Gastroesophageal sphincter (tissue), 4 donors: ENCODE results near the gene TNFAIP8. TPM values are rescaled to one million over a fixed set of nuclear protein-coding genes. Genes with fewer than 3 reads are reported as not detected.

Experiments used
- ATAC-seq: fragments of 150-250 bp; one replicate; pipeline ENCODE4 v1.9.1; 2016; ENCODE audit warnings: mild to moderate bottlenecking, moderate library complexity
- H3K27ac ChIP-seq, 4 donors: fragments of 200-600 bp; sonication (generic) in 3 of 4; 1 replicate in 3 of 4; 2 replicates in 1 of 4; pipeline ENCODE4 v1.5.1; 2016 to 2019
- H3K27me3 ChIP-seq: fragments of 200-600 bp; sonication (generic); one replicate; pipeline ENCODE4 v1.5.1; 2019
- H3K36me3 ChIP-seq, 2 donors: fragments of 200-600 bp; sonication (generic); one replicate each; pipeline ENCODE4 v1.5.1; 2019; ENCODE audit warnings: control low read depth in 1 of 2
- H3K4me1 ChIP-seq, 3 donors: fragments of 200-600 bp; sonication (generic); 1 replicate in 2 of 3; 2 replicates in 1 of 3; pipeline ENCODE4 v1.5.1; 2016 to 2019; ENCODE audit warnings: control low read depth in 2 of 3
- H3K4me3 ChIP-seq, 2 donors: fragments of 200-600 bp; sonication (generic); one replicate each; pipeline ENCODE4 v1.5.1; 2019; ENCODE audit warnings: mild to moderate bottlenecking in 1 of 2, moderate library complexity in 1 of 2
- H3K9me3 ChIP-seq, 3 donors: fragments of 200-600 bp; sonication (generic); one replicate each; pipeline ENCODE4 v1.5.1; 2017 to 2019; ENCODE audit warnings: control low read depth in 2 of 3
- EP300 ChIP-seq: sonication (generic); formaldehyde crosslinking; IDR thresholded peaks from one replicate; pipeline ENCODE4 v1.6.1; 2017; ENCODE audit warnings: antibody characterized with exemption, mild to moderate bottlenecking
- POLR2A ChIP-seq, 2 donors: fragments of 450-650 bp; IDR thresholded peaks; one replicate each; pipeline ENCODE4 v1.6.1; 2017; ENCODE audit warnings: antibody characterized with exemption in 2 of 2, mild to moderate bottlenecking in 2 of 2, moderate library complexity in 1 of 2
- POLR2AphosphoS5 ChIP-seq: sonication (generic); formaldehyde crosslinking; IDR thresholded peaks from one replicate; pipeline ENCODE4 v1.6.1; 2017; ENCODE audit warnings: antibody characterized with exemption
- WGBS, 2 donors: methylation state at CpG; one replicate each; pipeline ENCODE4 v1.1.5; 2018; ENCODE audit warnings: low coverage in 1 of 2; 5-methylcytosine and 5-hydroxymethylcytosine counted together
- total RNA-seq, 4 donors: library from RNA; depleted of rRNA; stranded (reverse); fragments of >200 nt; gene quantifications; one replicate each; pipeline ENCODE4 v1.1.0, GENCODE V29; 2016
- TF ChIP-seq, protein P1 (sequence below), 4 experiments: fragments of 200-600 bp in 2 of 4; fragments of 450-650 bp in 2 of 4; sonication (generic) in 1 of 4; IDR thresholded peaks; one replicate each; pipeline ENCODE4 v1.5.1; 2017 to 2019; ENCODE audit warnings: antibody characterized with exemption in 4 of 4, mild to moderate bottlenecking in 2 of 4, moderate library complexity in 2 of 4

TNFAIP8 gene
- total RNA-seq, 4 donors from 2014 or later, result 25.4 to 76.7 (median 31.6) TPM

DNA sequence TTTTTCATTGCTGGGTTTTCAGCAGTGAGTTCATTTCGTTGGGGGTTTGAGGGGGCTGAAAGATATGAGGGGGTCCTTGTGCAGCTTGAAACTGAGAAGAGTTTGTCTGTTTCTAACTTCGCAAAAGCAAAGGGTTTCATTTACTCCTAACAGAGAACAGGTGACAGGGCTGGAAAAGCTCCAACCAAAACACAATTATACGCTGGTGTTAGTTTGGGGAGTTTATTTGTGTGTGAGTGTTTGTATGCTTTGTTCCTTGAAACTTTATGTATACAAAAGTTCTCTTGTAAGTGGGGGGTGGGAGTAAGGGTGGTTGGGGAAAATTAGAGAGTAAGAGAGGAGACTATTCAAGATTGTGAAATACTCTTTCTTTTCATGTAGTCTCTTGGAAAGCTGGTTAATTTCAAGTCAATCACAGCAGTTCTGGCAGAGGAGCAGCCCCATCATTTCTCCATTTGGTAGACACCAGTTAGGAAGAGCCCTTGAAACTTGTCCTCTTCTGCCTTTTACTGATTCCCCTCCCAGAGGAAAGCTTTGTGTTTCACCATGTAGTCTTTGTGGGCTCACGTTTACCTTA is 881 bp downstream of the TNFAIP8 start:
- no peak for TF ChIP-seq POLR2AphosphoS5
- TF ChIP-seq POLR2A (IDR thresholded peaks at IDR 0.05), result no peak
- TF ChIP-seq, protein P1, sequence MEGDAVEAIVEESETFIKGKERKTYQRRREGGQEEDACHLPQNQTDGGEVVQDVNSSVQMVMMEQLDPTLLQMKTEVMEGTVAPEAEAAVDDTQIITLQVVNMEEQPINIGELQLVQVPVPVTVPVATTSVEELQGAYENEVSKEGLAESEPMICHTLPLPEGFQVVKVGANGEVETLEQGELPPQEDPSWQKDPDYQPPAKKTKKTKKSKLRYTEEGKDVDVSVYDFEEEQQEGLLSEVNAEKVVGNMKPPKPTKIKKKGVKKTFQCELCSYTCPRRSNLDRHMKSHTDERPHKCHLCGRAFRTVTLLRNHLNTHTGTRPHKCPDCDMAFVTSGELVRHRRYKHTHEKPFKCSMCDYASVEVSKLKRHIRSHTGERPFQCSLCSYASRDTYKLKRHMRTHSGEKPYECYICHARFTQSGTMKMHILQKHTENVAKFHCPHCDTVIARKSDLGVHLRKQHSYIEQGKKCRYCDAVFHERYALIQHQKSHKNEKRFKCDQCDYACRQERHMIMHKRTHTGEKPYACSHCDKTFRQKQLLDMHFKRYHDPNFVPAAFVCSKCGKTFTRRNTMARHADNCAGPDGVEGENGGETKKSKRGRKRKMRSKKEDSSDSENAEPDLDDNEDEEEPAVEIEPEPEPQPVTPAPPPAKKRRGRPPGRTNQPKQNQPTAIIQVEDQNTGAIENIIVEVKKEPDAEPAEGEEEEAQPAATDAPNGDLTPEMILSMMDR (IDR thresholded peaks at IDR 0.05), result no peak
- TF ChIP-seq EP300, result no peak
- Histone ChIP-seq H3K27me3 (no peaks in the 10 kb centered on the region), H3K9me3 (no peaks in the 10 kb centered on the region), H3K4me3 (peak overlapping the region; percentile 57 to 97), H3K4me1 (peaks cover 0 to 72% (median 9%) of the 10 kb centered on the region in 3 donors), H3K36me3 (no peaks in the 10 kb centered on the region), H3K27ac (peak overlapping the region; percentile 81 to 91 (median 84))
- WGBS, 2 donors, result 4 to 13% methylated on average over 4 of the region's 4 CpGs
- peak; percentile 36 for ATAC-seq

DNA sequence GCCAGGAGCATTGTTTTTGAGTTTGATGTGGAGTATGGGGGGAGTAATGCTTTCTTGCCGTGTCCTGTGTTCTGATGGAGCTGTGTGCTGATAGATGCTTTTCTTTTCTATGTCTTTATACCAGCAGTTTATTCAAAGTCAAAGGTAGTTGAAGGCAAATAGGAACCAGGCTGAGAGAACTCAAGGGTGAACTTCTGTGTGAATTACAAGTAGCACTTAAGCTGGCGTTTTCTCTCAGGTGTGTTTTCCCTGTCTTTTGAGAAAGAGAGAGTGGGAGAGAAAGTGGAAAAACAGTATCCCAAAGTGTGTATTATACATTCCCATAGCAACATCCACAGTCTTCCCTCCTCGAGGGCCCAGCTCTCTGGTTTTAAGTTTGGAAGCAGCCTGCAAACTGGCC is 1.5 kb downstream of the TNFAIP8 start:
- TF ChIP-seq POLR2A (IDR thresholded peaks at IDR 0.05), result no peak
- TF ChIP-seq, protein P1 (IDR thresholded peaks at IDR 0.05), result no peak
- no peak for TF ChIP-seq EP300
- no peak for TF ChIP-seq POLR2AphosphoS5
- ATAC-seq, result no peak
- 28 to 42% methylated on average over 3 of the region's 3 CpGs for WGBS, 2 donors
- Histone ChIP-seq H3K36me3 (no peaks in the 10 kb centered on the region), H3K27me3 (no peaks in the 10 kb centered on the region), H3K4me1 (peaks cover 0 to 74% (median 9%) of the 10 kb centered on the region in 3 donors), H3K4me3 (peak overlapping the region; percentile 57 to 97), H3K9me3 (no peaks in the 10 kb centered on the region), H3K27ac (peak overlapping the region; percentile 81 to 91 (median 84))

DNA sequence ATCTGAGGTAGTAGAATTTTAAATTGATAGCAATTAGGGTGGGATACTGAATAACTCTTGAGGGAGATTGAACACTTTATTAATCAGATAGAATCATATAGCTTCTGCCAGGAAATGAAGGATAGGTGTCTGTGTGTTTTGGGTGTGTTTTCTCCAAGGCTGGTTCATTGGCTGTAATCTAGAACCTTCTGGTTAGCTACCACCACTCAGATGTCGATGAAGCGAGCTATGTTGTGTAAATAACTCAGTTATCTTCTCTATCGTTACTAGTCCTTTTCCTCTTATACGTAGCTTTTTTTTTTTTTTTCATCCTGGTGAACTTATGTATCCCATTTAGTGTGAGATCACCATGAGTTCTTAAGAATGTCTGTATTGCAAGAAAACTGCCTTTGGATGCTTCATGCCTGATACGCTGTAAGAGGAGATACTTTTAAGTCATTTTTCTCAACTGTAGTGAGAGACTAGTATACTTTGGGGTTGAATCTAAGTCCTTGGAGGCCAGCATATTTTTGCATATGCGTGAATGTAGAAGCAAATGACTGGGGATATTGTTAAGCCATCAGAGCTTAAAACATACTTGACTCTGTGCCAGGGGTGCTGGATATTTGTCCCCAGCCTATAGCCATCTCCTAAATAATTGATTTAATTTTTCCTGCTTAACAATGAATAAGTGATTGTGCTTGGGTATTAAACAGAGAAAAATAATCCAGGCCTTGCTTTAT is 2.1 kb downstream of the TNFAIP8 start:
- Histone ChIP-seq H3K9me3 (no peaks in the 10 kb centered on the region), H3K36me3 (no peaks in the 10 kb centered on the region), H3K27ac (peak overlapping the region in 3 of 4 donors; percentile 81 to 84 (median 84)), H3K27me3 (no peaks in the 10 kb centered on the region), H3K4me1 (peaks cover 0 to 78% (median 9%) of the 10 kb centered on the region in 3 donors), H3K4me3 (peak overlapping the region; percentile 57 to 97)
- no peak for ATAC-seq
- WGBS, 2 donors, result 77 to 81% methylated on average over 4 to 6 of the region's 6 CpGs
- TF ChIP-seq EP300 (no peak), POLR2AphosphoS5 (no peak), POLR2A (IDR thresholded peaks at IDR 0.05) (no peak)
- TF ChIP-seq, protein P1 (IDR thresholded peaks at IDR 0.05), result no peak

DNA sequence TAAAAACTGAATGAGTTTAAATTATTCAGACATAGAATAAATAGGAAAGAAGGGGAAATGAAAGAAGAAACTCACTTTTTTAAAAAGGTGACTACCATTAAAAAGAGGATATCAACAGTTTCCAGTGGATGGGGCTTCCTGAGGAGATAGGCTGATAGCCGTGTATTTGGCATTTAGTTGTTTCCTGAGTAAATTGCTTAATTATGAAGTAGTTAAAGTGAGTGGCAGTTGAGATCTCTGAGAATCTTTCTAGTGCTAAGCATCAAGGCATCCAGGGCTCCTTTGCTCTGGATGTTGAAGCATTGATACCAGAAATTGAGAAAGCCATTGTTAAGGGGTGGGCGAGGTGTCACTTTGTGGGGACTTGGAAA is 2.7 kb downstream of the TNFAIP8 start:
- Histone ChIP-seq H3K27ac (peak overlapping the region in 3 of 4 donors; percentile 13 to 20 (median 15)), H3K27me3 (no peaks in the 10 kb centered on the region), H3K4me1 (peaks cover 0 to 81% (median 9%) of the 10 kb centered on the region in 3 donors), H3K36me3 (no peaks in the 10 kb centered on the region), H3K9me3 (no peaks in the 10 kb centered on the region), H3K4me3 (no peak overlapping the region)
- no peak for TF ChIP-seq POLR2A (IDR thresholded peaks at IDR 0.05)
- TF ChIP-seq, protein P1 (IDR thresholded peaks at IDR 0.05), result no peak
- no peak for TF ChIP-seq EP300
- TF ChIP-seq POLR2AphosphoS5, result no peak
- WGBS, 2 donors, result 94 to 100% methylated on average over 1 to 2 of the region's 2 CpGs
- ATAC-seq, result no peak
